ENCODE data around the gene COLEC11.
"Not testable (repeated sequence)": the region's sequence is repeated elsewhere in the genome, so short reads cannot be mapped to it uniquely, and the experiment has no call there.

The COLEC11 gene

DNA sequence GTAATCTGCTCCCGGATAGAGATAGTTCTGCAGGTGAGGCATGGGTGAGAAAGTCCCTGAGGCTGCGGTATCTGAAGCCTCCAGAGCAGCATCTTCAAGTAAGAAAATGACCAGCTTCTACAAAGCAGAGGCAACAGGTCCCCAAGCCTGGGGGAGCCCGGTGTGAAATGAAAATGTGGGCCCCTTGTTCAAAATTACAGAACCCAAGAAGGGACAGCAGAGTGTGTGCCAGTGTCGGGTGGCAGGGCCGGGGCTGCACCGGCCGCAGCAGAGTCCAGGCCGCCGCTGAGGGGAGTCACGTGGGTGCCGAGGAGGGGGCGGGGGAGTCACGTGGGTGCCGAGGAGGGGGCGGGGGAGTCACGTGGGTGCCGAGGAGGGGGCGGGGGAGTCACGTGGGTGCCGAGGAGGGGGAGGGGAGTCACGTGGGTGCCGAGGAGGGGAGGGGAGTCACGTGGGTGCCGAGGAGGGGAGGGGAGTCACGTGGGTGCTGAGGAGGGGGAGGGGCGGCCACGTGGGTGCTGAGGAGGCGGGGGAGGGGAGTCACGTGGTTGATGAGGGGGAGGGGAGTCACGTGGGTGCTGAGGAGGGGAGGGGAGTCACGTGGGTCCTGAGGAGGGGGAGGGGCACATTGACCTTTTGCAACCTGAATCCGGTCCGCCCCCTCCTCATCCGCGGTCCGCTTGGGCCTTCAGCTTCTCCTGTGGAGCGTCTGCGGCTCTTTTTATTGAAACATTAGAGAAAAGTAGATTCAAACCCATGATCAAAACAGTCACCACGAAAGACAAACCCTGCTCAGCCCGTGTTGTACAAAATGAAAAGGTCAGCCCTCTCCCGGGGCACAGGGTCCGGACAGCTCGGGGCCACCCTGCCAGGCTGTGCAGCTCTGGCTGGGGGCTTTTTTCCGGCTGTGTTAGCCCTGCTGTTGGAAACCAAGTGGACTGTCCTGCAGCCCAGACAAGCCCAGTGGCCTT lies 10.4 kb downstream of the COLEC11 start:
- no peak for DNase-seq (ENCODE audit: low read depth in 2 of 2)

DNA sequence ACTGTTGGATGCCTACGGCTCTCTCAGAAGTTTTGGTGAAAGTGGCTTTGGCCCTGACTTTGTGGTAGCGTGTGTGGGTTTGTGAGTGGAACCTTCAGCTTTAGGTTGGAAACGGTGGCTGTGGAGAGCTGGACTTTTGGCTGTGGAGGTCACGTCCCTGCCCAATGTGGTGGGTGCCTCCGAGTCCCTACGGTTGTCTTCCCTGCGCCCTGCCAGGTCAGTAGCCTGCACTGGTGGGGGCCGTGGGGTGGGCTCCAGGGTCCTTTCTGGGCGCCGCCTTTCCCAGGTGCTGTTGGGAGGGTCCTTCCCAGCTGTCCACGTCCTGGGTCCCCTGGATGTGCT lies 11.1 kb downstream of the COLEC11 start:
- no peak for DNase-seq (ENCODE audit: low read depth in 2 of 2)

DNA sequence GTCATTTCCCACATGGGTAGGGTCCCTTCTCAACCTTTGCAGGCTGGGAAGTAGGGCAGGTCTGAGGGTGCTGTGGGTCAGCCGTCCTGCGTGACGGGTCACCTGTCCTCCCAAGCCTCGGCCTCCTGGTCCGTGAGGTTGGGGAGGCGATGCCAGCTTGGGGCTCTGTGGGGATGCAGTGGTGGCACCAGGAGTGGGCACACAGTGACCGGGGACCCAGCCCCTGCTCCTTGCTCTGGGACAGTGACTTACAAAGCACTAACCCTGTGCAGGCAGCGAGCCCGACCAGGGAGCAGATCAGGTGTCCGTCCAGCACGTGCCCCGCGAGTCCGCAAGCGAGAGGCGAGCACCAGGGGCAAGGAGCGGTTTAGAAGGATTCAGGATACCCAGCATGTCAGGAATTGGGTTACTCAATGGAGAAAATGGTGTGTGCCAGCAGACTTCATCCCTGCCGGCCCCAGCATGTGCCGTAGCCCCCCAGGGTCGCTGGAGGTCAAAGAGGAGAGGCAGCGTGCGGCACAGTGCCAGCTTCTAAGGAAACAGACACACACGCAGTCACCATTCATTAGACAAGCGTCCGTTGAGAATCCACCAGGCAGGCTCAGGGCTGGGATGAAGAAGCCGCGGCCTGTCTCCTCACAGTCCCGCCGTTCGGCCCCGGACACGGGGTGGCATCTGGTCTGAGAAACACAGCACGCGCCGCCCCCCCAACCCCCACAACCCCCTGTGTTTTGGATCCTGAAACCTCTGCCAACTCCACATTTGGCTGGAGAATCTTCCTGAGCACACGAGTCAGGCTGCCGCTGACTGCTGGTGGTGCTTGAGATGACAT lies 11.7 kb downstream of the COLEC11 start:
- DNase-seq (ENCODE audit: low read depth in 2 of 2), result no peak

DNA sequence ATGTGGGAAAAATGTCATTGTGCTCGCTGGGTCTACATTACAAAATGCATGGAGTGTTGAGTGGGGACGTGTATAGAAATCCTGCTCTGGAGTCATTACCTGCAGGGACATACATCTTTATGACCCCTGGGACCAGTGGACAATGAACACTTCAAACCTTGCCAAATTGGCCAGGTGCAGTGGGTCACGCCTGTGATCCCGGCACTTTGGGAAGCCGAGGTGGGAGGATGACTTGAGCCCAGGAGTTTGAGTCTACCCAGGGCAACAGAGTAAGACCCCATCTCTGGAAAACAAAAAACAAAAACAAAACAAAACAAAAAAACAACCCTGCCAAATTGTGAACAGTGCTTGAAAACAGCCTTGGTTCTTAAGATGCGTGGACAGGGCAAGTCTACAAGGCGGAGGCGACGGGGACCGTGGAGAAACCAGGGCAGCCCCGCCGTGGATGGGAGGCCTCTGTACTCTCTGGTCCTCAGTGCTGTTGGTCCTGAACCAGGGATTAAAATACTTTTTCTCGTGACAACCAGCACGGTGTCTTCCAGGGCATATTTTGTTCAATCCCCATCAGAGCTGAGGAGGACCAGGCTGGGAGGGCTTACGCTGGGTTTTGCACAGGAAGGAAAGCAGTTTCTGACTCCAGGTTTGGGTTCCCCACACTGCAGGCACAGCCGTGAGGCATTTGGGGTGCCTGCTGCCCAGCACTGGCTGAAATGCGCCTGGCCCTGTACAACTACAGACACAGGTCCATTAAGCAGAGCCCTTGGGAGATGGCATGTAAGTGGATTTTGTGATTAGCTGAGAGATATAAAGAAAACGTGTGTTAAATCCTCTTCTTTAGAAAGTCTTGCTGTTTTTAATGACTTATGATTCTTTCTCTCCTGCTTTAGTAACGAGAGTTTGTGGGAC lies 13.7 kb downstream of the COLEC11 start:
- DNase-seq (ENCODE audit: low read depth in 2 of 2), result no peak

DNA sequence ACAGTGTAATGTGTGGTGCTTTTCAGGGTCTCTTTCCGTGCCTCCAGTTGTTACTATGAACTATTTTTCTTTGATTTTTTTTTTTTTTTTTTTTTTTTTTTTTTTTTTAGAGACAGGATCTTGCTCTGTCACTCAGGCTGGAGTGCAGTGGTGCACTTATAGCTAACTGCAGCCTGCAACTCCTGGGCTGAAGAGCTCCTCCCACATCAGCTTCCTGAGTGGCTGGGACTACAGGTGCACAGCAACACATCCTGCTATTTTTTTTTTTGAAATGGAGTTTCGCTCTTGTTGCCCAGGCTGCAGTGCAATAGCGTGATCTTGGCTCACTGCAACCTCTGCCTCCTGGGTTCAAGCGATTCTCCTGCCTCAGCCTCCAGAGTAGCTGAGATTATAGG lies 14.4 kb downstream of the COLEC11 start:
- DNase-seq (ENCODE audit: low read depth in 2 of 2), result not testable (repeated sequence)

DNA sequence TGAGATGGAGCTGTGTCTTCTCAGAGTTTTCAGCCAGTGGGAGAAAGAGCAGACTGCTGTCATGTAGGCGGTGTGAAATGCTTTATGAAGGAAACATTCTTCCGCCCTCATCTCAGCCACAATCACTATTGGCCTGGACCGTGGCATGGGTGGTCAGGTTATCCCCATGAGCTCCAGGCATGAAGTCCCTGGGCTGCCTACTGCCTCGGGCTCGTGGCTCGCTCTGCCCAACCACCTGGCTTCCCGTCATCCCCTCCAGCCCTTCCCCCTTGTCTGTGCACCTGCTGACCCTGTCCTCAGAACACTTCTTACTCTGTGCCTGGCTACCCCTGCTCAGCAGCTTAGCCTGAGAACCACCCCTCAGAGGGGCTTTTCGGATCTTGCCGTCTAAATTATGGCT lies 15.5 kb downstream of the COLEC11 start:
- no peak for DNase-seq (ENCODE audit: low read depth in 2 of 2)

DNA sequence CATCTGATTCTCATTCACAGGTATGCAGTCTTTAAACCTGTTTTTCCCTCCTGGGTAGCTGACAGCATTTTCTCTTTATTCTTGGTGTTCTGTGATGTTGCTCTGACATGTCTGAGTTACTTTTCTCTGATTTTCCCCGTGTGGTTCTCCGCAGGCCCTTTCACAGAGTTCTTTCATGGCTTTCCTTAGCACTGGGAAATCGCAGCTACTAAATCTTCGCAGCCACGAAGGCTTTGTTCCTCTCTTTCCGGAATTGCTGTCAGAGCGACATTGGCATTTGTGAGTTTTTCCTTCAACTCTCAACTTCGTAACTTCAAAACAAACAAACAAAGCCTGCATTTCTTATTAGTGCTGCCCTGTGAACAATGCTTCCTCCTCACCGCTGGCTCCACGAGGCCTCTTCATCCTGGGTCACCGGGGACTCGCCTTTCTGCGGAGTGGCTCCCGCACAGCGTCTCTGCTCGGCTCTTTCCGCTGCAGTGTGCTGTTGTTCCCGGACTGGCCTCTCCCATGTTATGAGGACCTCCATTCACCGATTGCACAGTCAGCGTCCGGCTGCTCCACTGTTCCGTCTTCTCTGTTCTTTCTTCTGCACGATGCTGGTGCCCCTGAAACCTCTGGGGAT lies 16.1 kb downstream of the COLEC11 start:
- no peak for DNase-seq (ENCODE audit: low read depth in 2 of 2)

DNA sequence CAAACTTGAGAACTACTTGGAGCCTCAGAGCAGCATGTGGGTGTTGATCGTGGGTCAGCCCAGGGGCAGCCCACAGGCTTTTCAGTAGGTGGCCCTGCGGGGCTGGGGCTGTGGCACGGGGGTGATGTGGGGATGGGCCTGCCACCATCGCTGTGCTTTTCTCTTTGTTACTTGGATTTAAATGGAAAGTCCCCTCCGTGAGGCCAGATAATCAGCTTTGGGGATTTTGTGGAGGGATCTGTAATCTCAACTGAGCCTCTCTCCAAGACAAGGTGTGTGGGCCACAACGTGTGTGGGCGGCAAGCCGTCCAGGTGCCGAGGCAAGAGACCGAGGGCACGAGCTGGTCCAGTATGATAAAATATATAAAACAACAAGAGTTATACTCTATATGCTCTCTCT lies 16.7 kb downstream of the COLEC11 start:
- no peak for DNase-seq (ENCODE audit: low read depth in 2 of 2)

DNA sequence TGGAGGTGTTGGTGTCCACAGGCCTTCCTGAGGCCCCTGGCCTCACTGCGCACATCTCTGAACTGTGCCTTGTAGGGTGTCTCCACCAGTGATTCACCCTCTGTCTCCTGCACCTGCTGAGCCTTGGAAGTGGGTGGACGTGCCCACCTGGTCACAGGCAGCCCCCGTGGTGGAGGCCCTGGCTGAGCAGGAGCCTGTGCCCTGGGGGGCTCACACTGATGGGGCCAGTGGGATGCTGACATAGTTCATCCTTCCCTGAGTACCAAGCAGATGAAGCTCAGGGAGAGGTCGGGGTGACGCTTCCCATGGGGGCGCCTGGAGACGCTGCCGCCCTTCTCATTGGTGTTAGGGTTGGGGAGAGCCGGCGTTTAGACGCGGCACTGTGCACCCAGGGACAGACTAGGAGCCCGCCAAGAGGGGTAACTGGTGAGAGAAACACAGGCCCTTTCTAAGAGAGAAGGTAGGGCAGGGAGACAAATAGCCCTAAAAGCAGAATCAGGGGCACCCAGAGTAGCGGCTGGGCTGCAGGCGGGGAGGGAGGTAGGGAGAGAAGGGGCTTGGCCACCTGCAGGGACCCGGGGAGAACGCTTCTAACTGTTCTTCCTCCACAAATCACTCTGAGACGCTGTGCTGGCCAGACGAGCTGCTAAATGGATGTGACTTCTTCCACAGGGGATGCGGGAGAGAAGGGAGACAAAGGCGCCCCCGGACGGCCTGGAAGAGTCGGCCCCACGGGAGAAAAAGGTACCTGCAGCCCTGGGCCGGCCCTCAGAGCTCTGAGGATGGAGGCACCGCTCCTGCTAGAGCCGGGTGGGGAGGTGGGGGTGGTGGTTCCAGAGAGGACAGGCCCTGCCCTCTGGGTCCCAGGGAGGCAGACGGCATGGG lies 18.0 kb downstream of the COLEC11 start:
- DNase-seq (ENCODE audit: low read depth in 2 of 2), result no peak

DNA sequence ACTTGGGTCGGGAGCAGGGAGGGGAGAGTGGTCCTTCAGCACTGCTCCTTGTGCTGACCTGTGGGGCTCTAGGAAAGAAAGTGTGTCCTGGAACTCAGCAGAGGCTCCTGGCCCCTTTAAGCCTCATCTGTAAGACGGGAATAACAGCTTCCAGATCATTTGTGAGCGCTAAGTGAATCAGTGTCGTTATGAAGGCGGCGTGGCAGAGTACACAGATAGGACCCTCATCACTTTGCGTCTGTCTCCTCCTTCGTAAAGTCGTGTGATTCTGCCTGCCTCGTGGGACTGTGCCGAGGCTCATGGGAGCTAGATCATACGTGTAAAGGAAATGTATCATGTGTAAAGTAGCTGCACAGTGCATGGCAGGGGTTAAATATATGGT lies 18.6 kb downstream of the COLEC11 start:
- no peak for DNase-seq (ENCODE audit: low read depth in 2 of 2)

DNA sequence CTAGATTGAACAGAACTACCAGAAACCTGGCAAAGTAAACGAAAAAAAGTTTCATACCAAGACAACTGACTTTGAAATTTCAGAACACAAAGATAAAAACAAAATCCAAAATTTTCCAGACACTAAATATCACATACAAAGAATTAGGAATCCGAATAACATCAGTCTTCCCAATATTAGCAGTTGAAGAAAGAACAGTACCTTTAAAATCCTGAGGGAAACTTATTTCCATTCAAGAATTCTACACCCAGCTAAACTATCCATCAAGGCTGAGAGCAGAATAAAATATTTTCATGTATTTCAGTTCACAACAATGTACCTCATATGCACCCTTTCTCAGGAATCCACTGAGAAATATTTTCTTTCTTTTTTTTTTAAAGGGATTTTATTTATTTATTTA lies 19.8 kb downstream of the COLEC11 start:
- DNase-seq (ENCODE audit: low read depth in 2 of 2), result not testable (repeated sequence)

DNA sequence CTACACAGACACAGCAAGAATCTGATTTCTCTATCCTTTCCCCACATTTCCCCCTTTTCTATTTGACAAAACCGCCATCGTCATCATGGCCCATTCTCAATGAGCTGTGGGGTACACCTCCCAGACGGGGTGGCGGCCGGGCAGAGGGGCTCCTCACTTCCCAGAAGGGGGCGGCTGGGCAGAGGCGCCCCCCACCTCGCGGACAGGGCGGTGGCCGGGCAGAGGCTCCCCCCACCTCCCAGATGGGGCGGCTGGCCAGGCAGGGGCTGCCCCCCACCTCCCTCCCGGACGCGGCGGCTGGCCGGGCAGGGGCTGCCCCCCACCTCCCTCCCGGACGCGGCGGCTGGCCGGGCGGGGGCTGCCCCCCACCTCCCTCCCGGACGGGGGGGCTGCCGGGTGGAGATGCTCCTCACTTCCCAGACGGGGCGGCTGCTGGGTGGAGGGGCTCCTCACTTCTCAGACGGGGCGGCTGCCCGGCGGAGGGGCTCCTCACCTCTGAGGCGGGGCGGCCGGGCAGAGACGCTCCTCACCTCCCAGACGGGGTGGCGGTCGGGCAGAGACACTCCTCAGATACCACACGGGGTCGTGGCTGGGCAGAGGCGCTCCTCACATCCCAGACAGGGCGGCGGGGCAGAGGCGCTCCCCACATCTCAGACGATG lies 20.8 kb downstream of the COLEC11 start:
- DNase-seq (ENCODE audit: low read depth in 2 of 2), result not testable (repeated sequence)

DNA sequence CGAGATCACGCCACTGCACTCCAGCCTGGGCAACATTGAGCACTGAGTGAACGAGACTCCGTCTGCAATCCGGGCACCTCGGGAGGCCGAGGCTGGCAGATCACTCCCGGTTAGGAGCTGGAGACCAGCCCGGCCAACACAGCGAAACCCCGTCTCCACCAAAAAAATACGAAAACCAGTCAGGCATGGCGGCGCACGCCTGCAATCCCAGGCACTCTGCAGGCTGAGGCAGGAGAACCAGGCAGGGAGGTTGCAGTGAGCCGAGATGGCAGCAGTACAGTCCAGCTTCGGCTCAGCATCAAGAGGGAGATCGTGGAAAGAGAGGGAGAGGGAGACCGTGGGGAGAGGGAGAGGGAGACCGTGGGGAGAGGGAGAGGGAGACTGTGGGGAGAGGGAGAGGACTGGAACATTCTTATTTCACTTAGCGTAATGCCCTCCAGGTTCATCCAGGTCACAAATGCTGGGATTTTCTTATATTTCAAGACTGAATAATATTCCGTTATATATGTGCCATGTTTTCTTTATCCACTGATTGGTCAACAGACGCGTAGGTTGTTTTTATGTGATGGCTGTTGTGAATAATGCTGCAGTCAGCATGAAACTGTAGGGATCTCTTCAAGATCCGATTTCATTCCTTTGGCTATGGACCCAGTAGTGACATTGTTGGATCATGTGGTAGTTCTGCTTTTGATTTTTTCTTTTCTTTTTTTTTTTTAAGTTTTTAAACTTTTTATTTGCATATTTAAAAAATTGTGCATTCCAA lies 21.7 kb downstream of the COLEC11 start:
- not testable (repeated sequence) for DNase-seq (ENCODE audit: low read depth in 2 of 2)

DNA sequence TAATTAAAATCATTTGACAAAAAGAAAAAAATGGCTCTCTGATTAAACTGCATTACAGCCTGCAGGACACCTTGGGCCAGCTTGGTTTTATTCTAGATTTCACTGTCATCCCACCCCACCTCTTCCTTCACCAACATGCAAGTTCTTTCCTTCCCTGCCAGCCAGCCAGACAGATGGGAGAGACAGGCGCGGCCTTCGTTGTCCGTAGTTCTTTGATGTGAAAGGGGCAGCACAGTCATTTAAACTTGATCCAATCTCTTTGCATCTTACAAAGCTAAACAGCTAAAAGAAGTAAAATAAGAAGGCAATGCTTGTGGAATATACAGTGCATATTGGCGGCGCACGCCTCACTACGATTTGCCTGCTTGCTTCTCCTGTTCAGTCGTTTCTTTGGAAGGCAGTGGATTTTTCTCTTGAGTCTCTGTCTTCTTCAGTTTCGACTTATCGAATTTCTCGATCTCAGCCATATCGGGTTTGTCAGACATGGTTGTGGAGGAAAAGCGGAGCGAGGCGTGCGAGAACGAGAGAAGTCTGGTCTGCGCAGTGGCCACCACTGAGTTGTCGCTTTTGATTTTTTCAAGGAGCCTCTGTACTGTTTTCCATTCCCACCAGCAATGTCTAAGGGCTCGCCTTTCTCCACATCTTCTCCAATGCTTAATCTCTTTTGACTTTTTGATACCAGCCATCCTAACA lies 22.4 kb downstream of the COLEC11 start:
- no peak for DNase-seq (ENCODE audit: low read depth in 2 of 2)

DNA sequence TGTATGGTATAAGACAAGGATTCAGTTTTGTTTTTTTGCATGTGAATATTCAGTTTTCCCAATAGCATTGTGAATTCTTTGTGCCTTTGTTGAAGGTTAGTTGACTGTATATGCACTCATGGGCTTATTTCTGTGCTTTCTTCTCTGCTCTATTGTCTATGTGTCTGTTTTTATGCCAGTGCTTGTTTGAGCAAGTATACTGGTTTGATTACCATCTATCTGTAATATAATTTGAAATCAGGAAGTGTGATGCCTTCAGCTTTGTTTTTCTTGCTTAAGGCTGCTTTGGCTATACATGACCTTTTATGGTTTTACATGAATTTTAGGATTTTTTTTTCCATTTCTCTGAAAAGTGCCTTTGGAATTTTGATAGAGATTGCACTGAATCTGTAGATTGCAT lies 23.5 kb downstream of the COLEC11 start:
- no peak for DNase-seq (ENCODE audit: low read depth in 2 of 2)

DNA sequence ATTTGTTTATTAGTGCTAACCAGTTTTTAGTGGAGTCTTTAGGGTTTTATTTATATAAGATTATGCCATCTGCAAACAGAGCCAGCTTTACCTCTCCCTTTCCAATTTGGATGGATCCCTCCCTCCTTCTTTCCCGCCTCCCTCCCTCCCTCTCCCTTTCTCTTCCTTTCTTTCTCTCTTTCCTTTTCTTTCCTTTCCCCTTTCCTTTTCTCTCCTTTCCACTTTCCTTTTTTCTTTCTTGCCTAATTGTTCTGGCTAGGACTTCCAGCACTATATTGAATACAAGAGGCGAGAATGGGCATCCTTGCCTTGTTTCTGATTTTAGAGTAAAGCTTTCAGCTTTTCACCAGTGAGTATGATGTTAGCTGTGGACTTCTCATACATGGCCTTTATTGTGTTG lies 24.1 kb downstream of the COLEC11 start:
- DNase-seq (ENCODE audit: low read depth in 2 of 2), result no peak

DNA sequence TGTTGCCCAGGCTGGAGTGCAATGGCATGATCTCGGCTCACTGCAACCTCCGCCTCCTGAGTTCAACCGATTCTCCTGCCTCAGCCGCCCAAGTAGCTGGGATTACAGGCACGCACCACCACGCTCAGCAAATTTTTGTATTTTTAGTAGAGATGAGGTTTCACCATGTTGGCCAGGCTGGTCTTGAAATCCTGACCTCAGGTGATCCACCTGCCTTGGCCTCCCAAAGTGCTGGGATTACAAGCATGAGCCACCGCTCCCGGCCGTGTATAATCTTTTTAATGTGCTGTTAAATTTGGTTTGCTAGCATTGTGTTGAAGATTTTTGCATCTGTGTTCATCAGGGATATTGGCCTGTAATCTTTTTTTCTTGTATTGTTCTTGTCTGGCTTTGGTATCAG lies 24.7 kb downstream of the COLEC11 start:
- DNase-seq (ENCODE audit: low read depth in 2 of 2), result not testable (repeated sequence)

DNA sequence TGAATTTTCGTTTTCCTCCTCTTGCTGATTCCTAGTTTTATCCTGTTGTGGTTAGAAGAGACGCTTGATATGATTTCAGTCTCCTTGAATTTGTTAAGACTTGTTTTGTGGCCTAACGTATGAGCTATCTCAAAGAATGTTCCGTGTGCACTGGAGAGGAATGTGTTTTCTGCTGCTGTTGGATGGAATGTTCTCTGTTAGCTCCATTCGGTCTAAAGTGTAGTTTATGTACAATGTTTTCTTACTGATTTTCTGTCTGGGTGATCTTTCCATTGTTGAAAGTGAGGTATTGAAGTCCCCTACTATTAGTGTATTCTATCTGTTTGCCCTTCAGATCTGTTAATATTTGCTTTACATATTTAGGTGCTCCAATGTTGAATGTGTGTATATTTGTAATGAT lies 25.9 kb downstream of the COLEC11 start:
- DNase-seq (ENCODE audit: low read depth in 2 of 2), result no peak
